Activated CD4-positive, alpha-beta memory T cell treated with anti-CD3 and anti-CD28 coated beads, Interleukin-2, amount 10 ng/mL, durations not matched to agents 7 days and 5 days (primary cell): Measurements from ENCODE around the gene KIF5A. TPM values are rescaled to one million over a fixed set of nuclear protein-coding genes. Genes with fewer than 3 reads are reported as not detected.

ENCODE experiments used
- CTCF ChIA-PET: fragments of 350-600 bp; sonication (Branson Sonifier 250); formaldehyde crosslinking; loops from one replicate; lab custom pipeline; 2021; ENCODE audit warnings: antibody characterized with exemption, inconsistent platforms; lab: Charles Lee
- POLR2A ChIA-PET: fragments of 350-600 bp; sonication (Branson Sonifier 250); formaldehyde crosslinking; loops from one replicate; lab custom pipeline; 2021; ENCODE audit warnings: antibody characterized with exemption; lab: Charles Lee
- DNase-seq: peaks from one replicate; pipeline ENCODE4 v3.0.0-alpha.2; 2020
- H3K27ac Mint-ChIP-seq: one replicate; pipeline ENCODE4 v1.8.0; 2021; ENCODE audit warnings: mild to moderate bottlenecking, mixed read lengths
- H3K27me3 Mint-ChIP-seq: one replicate; pipeline ENCODE4 v1.8.0; 2021; ENCODE audit warnings: mixed read lengths
- H3K36me3 Mint-ChIP-seq: one replicate; pipeline ENCODE4 v1.8.0; 2021; ENCODE audit warnings: low read depth, mixed read lengths
- H3K4me1 Mint-ChIP-seq: one replicate; pipeline ENCODE4 v1.8.0; 2021; ENCODE audit warnings: mixed read lengths
- H3K4me3 Mint-ChIP-seq: one replicate; pipeline ENCODE4 v1.8.0; 2021; ENCODE audit warnings: mild to moderate bottlenecking, mixed read lengths
- H3K9me3 Mint-ChIP-seq: one replicate; pipeline ENCODE4 v1.8.0; 2021; ENCODE audit warnings: mixed read lengths
- total RNA-seq, 2 experiments: library from RNA; stranded (reverse); gene quantifications; one replicate each; pipeline ENCODE4 v1.2.3, GENCODE V29; 2021

The KIF5A gene
- total RNA-seq, 2 experiments from 2014 or later = 0.93 to 1.0 TPM

- Mint-ChIP-seq H3K36me3 (peaks cover 25% of the 10 kb centered on the region), H3K9me3 (no peaks in the 10 kb centered on the region), H3K27me3 (no peaks in the 10 kb centered on the region), H3K27ac (no peak overlapping the region), H3K4me3 (peak overlapping the region; percentile 82), H3K4me1 (peaks cover 26% of the 10 kb centered on the region)
- DNase-seq = no peak
- ChIA-PET CTCF (interaction anchor here (0.8 to 4.6 kb wide), 5 partner anchors 9 to 45 kb away, joined by 3 to 54 read pairs (median 3); no protein-coding TSS in a partner anchor), POLR2A (interaction anchor here (0.6 to 3.7 kb wide), 4 partner anchors 12 to 19 kb away, joined by 3 to 17 read pairs (median 6); partner anchors contain the start of gene DTX3)
These were observed 42.8 kb downstream of the KIF5A start for GRCh38 chr12:57592551-57593165.

DNA sequence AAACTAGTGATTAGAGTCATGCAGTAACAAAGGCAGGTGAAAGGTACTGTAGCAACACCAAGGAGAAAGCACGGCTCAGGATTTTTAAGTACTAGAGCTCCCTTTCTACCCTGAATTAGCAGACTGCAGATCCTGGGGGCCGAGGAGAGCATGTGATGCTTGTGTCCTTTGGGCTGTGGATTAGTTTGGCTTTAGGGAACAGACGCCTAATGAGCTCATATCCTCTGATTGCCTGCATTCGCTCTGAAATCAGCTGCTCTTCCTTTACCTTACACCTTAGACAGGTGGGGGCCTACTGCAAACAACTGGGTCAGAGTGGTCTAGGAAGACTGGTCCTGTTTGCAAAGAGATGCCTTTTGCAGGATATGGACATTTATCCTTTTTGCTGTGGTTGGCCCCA lies 43.3 kb downstream of the KIF5A start:
- H3K36me3 Mint-ChIP-seq = peaks cover 27% of the 10 kb centered on the region
- ChIA-PET POLR2A (interaction anchor here (1.0 to 3.7 kb wide), 3 partner anchors 12 to 18 kb away, joined by 5 to 17 read pairs (median 7); partner anchors contain the start of gene DTX3), CTCF (interaction anchor here (0.8 to 4.6 kb wide), 5 partner anchors 10 to 44 kb away, joined by 3 to 54 read pairs (median 3); no protein-coding TSS in a partner anchor)
- H3K27me3 Mint-ChIP-seq = no peaks in the 10 kb centered on the region
- H3K4me3 Mint-ChIP-seq = no peak overlapping the region
- no peak for DNase-seq
- H3K27ac Mint-ChIP-seq = no peak overlapping the region
- no peaks in the 10 kb centered on the region for H3K9me3 Mint-ChIP-seq
- H3K4me1 Mint-ChIP-seq = peaks cover 26% of the 10 kb centered on the region

DNA sequence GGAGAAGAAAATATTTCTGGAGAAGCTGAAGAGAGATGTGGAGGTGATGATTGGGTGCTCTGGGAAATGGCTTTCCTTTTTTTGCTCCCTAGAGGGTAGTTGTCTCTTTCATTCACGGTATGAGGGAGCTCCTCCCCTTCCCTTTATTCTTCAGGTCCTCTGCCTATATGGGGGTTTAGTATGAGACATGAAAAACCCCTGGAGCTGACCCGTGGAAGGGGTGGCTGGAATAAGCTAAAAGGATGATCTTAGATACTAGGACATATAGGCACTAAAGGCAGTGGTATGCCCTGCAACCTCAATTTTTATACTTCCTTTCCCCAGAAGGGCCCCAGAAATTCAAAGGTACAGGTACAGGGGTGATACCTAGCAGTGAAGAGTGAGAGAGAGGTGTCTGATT lies 50.6 kb downstream of the KIF5A start:
- peaks cover 14% of the 10 kb centered on the region for H3K4me1 Mint-ChIP-seq
- no peaks in the 10 kb centered on the region for H3K9me3 Mint-ChIP-seq
- peaks cover 62% of the 10 kb centered on the region for H3K36me3 Mint-ChIP-seq
- H3K27ac Mint-ChIP-seq = no peak overlapping the region
- POLR2A ChIA-PET = interaction anchor here (0.6 to 1.3 kb wide), 2 partner anchors 11 to 129 kb away, joined by 3 to 4 read pairs; partner anchors contain the start of gene ARHGEF25
- CTCF ChIA-PET = interaction anchor here (0.7 to 3.6 kb wide), 4 partner anchors 17 to 1301 kb away, joined by 3 to 23 read pairs (median 4); no protein-coding TSS in a partner anchor
- H3K4me3 Mint-ChIP-seq = no peak overlapping the region
- DNase-seq = no peak
- H3K27me3 Mint-ChIP-seq = no peaks in the 10 kb centered on the region

DNA sequence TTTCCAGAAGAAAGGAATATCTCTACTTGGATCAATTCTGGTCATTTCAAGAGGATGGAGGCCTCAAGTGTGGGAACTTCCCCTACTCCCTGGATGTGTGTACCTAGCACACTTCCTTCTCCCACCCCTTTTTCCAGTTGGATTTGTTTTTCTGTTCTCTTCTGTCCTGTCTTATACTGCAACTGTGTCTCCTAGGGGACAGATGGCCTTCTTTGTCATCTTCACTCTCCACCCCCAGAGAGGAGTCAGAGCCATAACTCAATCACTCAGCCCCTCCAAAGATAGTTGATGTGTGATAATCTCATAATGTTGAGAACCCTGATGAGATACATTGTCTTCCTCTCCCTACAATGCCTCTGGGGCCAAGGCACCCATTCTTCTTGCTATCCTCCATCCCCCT lies 52.7 kb downstream of the KIF5A start:
- peaks cover 46% of the 10 kb centered on the region for H3K36me3 Mint-ChIP-seq
- H3K4me3 Mint-ChIP-seq = no peak overlapping the region
- DNase-seq = no peak
- H3K27ac Mint-ChIP-seq = no peak overlapping the region
- ChIA-PET POLR2A (no interaction called here), CTCF (no interaction called here)
- H3K9me3 Mint-ChIP-seq = no peaks in the 10 kb centered on the region
- H3K27me3 Mint-ChIP-seq = no peaks in the 10 kb centered on the region
- peaks cover 18% of the 10 kb centered on the region for H3K4me1 Mint-ChIP-seq

DNA sequence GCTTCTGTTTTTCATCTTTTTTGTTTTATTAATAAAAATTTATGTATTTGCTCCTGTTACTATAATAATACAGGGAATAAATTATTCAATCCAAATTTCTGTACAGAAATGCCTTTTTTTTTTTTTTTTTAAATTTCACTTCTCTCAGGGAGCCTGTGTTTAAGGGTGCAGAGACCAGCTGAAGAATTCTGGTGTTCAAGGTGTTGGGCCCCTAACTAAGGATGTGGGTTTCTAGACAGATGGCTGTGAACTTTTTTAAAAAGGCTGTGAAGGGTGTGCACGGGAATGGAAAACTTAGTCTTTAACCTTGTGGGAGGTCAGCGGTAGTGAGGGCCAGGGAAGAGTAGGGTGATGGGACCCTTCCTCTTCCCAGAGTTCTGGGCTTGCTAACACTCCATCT lies 53.5 kb downstream of the KIF5A start:
- Mint-ChIP-seq H3K4me1 (peaks cover 18% of the 10 kb centered on the region), H3K27me3 (no peaks in the 10 kb centered on the region), H3K27ac (no peak overlapping the region), H3K9me3 (no peaks in the 10 kb centered on the region), H3K4me3 (peak overlapping the region; percentile 5), H3K36me3 (peaks cover 43% of the 10 kb centered on the region)
- POLR2A ChIA-PET = no interaction called here
- no peak for DNase-seq
- CTCF ChIA-PET = no interaction called here

- CTCF ChIA-PET = no interaction called here
These were observed 54.1 kb downstream of the KIF5A start for GRCh38 chr12:57603815-57604453.

GRCh38 chr12:57604454-57604991 lies 54.7 kb downstream of the KIF5A start, which contains the start of gene DTX3:
Gene DTX3, plus strand, starts transcription at chr12:57604824. Its CDS starts 1,694 bp downstream, at chr12:57606518.
- Mint-ChIP-seq H3K27me3 (no peaks in the 10 kb centered on the region), H3K36me3 (peaks cover 34% of the 10 kb centered on the region), H3K9me3 (no peaks in the 10 kb centered on the region), H3K4me3 (peak within 1 kb of the TSS; percentile 77), H3K4me1 (peaks cover 18% of the 10 kb centered on the region), H3K27ac (peak within 1 kb of the TSS; percentile 70)
- POLR2A ChIA-PET = interaction anchor here (2.2 kb wide), 1 partner anchor 12 kb away, joined by 17 read pairs; the partner anchor contains the start of gene PIP4K2C
- peak; percentile 54 for DNase-seq
- CTCF ChIA-PET = interaction anchor here (1.6 to 1.8 kb wide), 2 partner anchors 21 to 23 kb away, joined by 5 to 6 read pairs; no protein-coding TSS in a partner anchor

More at GRCh38 chr12:57603815-57604453, 54.1 kb downstream of the KIF5A start:
- Mint-ChIP-seq H3K27ac (no peak overlapping the region), H3K4me3 (peak overlapping the region; percentile 77), H3K4me1 (peaks cover 18% of the 10 kb centered on the region), H3K9me3 (no peaks in the 10 kb centered on the region), H3K27me3 (no peaks in the 10 kb centered on the region), H3K36me3 (peaks cover 40% of the 10 kb centered on the region)
- POLR2A ChIA-PET = interaction anchor here (2.2 kb wide), 1 partner anchor 12 kb away, joined by 17 read pairs; the partner anchor contains the start of gene PIP4K2C
- no peak for DNase-seq

DNA sequence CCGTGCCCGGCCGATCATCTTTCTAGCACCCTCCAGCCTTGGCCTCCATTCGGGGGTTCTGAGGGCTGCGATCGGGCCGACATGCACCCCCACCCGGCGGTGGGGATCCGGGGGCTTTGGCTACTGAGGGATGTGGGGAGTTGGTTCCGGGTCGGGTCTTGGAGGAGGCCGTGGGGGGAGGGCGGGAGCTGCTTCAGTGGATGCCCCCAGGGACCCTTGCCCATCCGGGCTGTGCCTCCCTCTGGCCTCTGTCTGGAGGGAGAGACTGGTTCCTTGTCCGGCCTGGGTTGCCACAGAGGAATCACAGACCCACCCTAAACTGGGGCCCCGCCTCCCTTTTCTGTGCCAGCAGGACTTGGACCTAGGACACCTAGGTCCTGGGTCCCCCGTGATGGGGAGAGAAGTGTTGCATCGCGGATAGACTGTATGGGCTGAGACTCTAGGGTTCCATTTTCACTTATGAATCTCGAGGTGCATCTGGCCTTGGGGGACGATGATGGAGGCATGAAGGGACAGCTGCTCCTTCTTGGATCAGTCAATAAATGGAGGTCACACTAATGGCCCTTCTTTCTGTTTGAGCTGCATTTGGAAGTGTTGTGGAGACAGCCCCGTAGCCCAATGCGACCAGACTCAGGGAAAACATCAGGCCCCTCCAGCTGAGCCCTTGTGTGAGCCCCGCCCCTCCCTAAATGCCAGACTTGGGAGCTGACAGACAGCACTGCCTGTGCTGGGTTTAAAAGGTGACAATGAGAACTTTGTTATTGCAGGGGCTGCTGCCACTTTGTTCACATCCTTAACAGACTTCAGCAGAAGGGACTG lies 55.4 kb downstream of the KIF5A start:
- CTCF ChIA-PET = interaction anchor here (0.6 to 1.8 kb wide), 5 partner anchors 12 to 59 kb away, joined by 3 to 6 read pairs (median 4); partner anchors contain the start of gene PIP4K2C
- DNase-seq = no peak
- Mint-ChIP-seq H3K36me3 (peaks cover 27% of the 10 kb centered on the region), H3K27ac (peak overlapping the region; percentile 44), H3K4me1 (peaks cover 18% of the 10 kb centered on the region), H3K9me3 (no peaks in the 10 kb centered on the region), H3K27me3 (peaks cover under 1% of the 10 kb centered on the region), H3K4me3 (peak overlapping the region; percentile 77)
- POLR2A ChIA-PET = interaction anchor here (0.8 to 2.2 kb wide), 3 partner anchors 9 to 14 kb away, joined by 3 to 17 read pairs (median 3); partner anchors contain the start of gene PIP4K2C

GRCh38 chr12:57605811-57606311 lies 56.0 kb downstream of the KIF5A start:
- Mint-ChIP-seq H3K27ac (no peak overlapping the region), H3K9me3 (no peaks in the 10 kb centered on the region), H3K4me3 (peak overlapping the region; percentile 77), H3K27me3 (peaks cover 6% of the 10 kb centered on the region), H3K4me1 (peaks cover 22% of the 10 kb centered on the region), H3K36me3 (peaks cover 22% of the 10 kb centered on the region)
- ChIA-PET POLR2A (interaction anchor here (0.8 to 2.2 kb wide), 3 partner anchors 8 to 14 kb away, joined by 3 to 17 read pairs (median 3); partner anchors contain the start of gene PIP4K2C), CTCF (interaction anchor here (1.1 to 1.8 kb wide), 4 partner anchors 15 to 60 kb away, joined by 3 to 6 read pairs (median 4); partner anchors contain the start of gene PIP4K2C)
- no peak for DNase-seq

DNA sequence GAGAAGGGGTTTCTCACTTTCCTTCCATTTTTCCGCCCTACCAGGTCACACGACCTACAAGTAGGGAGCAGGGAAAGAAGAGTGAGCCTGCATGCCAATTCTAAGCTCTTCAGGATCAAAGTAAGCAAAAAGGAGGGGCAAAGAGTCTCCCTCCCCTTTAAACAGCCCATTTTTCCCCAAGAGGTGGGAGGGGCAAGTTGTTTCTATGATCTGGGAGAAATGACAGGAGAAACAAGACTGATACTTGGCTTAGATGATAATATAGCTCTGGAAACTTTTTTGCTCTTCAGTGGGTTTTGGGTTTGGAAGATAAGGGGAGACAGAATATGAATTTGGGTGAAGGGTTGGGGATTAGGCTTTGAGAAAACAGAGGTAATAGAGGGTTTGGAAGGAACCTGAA lies 56.6 kb downstream of the KIF5A start:
- ChIA-PET POLR2A (interaction anchor here (1.1 to 1.2 kb wide), 2 partner anchors 9 to 13 kb away, joined by 3 to 5 read pairs; no protein-coding TSS in a partner anchor), CTCF (interaction anchor here (1.1 to 2.4 kb wide), 5 partner anchors 16 to 60 kb away, joined by 3 to 9 read pairs (median 5); partner anchors contain the start of genes B4GALNT1 and PIP4K2C)
- H3K4me3 Mint-ChIP-seq = no peak overlapping the region

DNA sequence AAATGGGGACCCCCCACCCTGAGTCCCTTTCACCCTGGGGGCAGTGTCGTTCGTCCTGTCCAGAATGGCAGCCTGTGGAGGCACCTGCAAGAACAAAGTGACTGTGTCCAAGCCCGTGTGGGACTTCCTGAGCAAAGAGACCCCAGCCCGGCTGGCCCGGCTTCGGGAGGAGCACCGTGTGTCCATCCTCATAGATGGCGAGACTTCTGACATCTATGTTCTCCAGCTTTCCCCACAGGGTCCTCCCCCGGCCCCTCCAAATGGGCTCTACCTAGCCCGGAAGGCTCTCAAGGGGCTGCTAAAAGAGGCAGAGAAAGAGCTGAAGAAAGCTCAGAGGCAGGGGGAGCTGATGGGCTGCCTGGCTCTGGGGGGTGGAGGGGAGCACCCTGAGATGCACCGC lies 57.0 kb downstream of the KIF5A start:
- POLR2A ChIA-PET = interaction anchor here (1.1 to 1.2 kb wide), 3 partner anchors 8 to 15 kb away, joined by 3 to 5 read pairs (median 3); no protein-coding TSS in a partner anchor
- Mint-ChIP-seq H3K9me3 (no peaks in the 10 kb centered on the region), H3K27me3 (peaks cover 7% of the 10 kb centered on the region), H3K27ac (no peak overlapping the region), H3K4me1 (peaks cover 23% of the 10 kb centered on the region), H3K4me3 (no peak overlapping the region), H3K36me3 (peaks cover 13% of the 10 kb centered on the region)
- no peak for DNase-seq
- CTCF ChIA-PET = interaction anchor here (1.5 to 2.4 kb wide), 3 partner anchors 16 to 27 kb away, joined by 4 to 10 read pairs (median 9); partner anchors contain the start of genes B4GALNT1 and PIP4K2C

More for the DNA sequence above, 56.6 kb downstream of the KIF5A start:
- H3K4me1 Mint-ChIP-seq = peaks cover 22% of the 10 kb centered on the region
- H3K27me3 Mint-ChIP-seq = peaks cover 7% of the 10 kb centered on the region
- H3K27ac Mint-ChIP-seq = no peak overlapping the region
- no peak for DNase-seq
- H3K9me3 Mint-ChIP-seq = no peaks in the 10 kb centered on the region
- peaks cover 17% of the 10 kb centered on the region for H3K36me3 Mint-ChIP-seq
